NCI-H446 (cell line): ENCODE measurements around the gene HOXA13.
A peak's percentile ranks its signal among the peaks of the same experiment; 100 is the strongest.

Experiments
- DNase-seq, 2 experiments: peaks; one replicate each; lab custom pipeline; 2025; lab: John Stamatoyannopoulos, UW

HOXA13 gene

DNA sequence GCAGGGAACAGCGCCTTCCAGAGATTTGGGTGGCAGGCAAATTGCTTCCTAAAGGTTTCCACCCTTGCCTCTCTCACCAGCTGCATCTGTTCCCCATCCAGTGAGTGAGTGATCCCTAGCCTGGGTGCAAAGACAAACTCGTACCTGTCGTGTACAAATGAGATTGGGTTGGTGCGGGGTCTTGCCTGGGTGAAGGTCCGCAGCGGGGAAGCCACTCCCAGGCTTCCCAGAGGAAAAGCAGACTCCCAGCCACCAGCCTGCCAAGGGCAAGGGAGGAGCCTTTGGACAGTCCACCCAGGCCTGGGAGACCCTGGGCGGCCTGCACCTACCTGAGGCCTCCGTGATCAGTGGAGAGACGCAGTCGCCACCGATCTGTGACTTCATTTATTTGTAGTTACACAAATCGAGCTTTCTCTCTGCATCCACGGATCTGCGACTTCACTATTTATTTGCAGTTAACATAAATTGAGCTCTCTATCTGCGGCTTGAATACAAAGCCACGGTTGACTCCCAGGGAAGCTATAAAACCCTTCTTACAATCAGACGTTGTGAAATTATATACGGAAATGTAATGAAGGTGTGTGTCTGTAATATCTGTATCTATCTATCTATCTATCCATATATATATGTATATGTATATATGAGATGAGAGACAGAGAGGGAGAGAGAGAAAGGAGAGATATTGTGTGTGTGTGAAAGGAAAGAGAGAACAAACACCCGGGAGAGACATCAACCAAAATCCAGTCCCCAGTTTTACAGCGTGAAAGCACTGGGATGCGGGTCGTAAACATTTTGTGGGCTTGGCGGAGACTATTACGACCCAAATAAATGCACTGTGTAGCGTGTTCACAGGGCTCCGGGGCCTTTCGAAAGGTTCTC is 40.4 kb downstream of the HOXA13 start:
- DNase-seq = no peak

DNA sequence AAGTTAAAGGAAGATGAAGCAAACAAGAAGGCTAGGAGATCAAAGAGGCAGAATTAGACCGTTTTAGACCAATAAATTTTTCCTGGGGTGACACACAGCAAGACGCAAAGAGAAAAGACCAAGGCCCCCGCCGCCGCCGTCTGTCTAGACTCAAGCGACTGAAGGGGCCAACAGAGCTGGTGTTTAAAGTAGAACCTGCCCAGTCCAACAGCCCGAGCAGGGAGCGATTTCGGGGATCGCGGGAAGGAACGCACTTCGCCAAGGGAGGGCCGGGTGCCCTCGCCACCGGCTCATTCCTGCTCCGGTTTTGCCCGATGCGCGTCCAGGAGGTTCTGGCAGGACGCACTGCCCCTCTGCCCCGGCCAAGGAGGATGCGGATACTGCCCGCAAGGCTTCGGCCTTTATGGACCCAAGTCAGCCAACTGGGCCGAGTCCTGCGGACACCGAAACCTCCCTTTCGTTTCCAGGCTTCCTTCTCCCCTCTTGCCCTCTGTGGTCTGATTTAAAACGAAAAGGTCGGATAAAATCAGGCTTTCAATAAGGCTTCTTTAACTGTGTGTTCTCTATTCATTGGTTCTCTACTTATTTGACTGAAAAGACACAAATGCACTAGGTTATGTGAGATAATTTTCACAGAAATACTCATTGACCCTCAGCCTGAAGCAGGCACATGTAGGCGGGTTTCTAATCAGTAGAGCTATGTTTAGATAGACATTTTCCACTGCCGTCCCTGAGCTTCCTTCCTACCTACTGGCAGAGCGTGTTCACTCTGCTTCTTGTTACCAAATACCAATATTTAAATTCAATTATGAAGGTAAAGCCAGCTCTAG is 41.2 kb downstream of the HOXA13 start:
- DNase-seq = no peak

- no peak for DNase-seq
Observed at GRCh38 chr7:27157702-27158431, 42.0 kb downstream of the HOXA13 start.

DNA sequence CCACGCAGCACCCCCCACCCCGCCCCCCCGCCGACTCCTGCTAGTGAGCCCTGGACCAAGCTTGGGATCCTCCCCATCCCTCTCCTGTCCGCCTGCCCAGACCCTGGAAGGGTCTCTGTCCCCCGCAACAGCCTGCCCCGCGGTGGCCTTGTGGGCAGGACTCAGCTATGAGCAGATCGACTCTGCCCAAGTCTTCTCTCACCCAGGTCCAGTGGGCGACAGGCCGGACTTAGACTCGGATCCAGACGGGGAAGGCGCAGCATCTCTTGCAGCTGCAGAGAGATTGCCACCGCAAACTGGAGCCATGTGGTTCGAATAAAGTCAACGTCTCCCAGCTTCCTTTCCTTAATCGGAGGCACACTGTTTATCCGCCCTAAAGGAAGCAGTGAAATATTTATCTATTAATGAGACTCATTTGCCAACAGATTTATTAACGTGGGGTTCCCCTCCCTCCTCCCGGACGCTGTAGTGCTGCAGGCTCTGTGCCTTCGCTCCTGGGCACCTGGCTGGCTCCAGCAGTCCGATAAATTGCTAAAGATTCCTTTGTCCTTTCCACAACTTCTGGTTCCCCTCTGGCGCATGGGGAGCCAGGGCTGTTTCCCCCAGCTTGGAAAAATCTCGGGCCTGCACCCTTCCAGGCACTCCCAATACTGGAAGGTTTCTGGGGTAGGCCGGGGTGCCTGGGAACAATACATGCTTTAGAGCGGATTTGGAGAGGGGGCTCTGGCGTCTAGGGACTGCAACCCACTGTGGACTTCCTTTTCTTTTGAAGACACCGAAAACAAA is 42.8 kb downstream of the HOXA13 start:
- DNase-seq = no peak

DNA sequence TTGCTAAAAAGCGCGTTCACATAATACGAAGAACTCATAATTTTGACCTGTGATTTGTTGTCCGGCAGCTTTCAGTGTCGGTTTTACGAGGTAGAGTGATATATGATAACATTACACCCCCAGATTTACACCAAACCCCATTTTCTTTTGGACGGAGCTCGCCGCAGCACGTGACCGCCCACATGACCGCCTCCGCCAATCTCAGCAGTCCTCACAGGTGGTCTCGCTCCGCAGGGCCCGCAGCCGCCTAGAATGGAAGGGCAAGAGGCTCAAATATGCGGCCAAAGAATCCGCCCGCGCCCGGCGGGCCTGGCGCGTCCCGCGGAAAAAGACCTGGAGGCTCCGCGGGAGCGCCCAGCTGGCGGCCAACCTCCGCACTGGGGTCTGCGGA is 43.4 kb downstream of the HOXA13 start, which contains the start of gene HOXA7:
HOXA7 (minus strand) TSS at position 168 of the 391 bp plus-strand sequence; CDS start at position 38, 130 bp downstream.
- peak; percentile 45 to 75 for DNase-seq

GRCh38 chr7:27155816-27156507 is 43.9 kb downstream of the HOXA13 start:
- peak in 1 of 2 experiments; percentile 36 for DNase-seq

GRCh38 chr7:27154901-27155815 is 44.7 kb downstream of the HOXA13 start:
- no peak for DNase-seq

DNA sequence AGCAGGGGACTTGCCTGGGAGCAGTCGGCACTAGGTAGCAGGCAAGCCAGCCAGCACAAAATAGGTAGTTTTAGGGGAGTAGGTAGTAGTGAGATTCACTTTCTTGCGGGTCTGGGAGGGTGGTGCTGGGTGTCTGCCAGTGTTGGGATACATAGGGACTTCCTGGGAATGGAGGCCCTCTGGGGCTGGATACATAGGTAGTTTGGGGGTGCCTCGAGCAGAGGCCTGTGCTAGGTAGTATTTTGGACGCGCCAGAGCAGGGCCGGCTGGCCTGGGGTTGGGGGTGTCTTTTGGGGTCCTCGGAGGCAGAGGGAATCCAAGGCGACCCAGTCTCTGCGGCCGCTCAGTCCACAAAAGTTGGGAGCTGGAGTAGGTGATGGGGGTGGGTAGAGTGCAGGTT is 45.5 kb downstream of the HOXA13 start:
- DNase-seq = no peak

DNA sequence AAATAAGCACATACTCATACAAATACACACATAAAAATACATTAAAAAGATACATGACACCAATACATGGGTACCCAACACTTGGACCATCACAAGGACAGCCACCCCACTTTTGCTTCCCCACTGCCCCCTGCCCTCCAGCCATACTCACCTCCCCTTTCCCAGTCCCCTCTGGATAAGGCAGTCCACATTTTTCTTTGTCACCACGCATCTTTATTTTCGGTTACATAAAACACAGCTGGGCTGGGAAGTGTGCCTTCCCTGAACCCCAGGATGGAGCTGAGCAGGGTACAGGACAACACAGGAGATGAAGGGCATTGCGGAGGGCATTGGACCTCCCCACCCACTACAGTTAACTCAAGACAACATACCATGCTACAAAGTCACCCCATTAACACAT is 46.4 kb downstream of the HOXA13 start:
- DNase-seq = no peak

DNA sequence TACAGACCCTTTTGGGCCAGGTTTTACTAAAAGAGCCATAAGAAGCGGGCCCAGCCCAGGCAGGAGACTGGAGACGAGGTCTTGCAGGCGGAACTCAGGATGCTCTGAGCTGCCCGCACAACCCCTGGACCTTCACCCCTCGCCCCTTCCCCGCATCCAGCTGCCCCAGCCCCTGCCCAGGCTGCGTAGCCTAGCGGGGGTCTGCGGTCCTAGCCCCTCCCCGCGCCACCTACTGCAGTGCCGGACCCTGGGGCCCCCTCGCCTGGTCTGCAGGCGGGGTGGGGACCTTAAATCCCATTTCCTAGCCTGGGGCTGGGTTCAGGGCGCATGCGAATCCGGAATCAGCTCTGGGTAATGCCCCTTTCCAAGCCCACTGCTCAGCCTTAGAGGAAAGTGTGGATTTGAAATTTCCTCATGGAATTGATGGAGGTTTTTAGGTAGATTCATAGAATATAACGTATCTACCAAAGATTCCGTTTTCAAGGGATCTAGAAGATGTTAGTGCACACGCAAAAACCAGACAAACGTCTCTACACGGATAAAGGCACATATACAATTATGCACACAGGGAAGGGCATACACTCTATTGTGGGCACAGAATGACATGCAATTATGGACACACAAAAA is 47.0 kb downstream of the HOXA13 start:
- DNase-seq = no peak

GRCh38 chr7:27151931-27152815 is 47.7 kb downstream of the HOXA13 start, which contains the start of gene HOXA3:
Gene HOXA3, minus strand, starts transcription at chr7:27152583. Its CDS starts 41,943 bp downstream, at chr7:27110640.
- DNase-seq = no peak

DNA sequence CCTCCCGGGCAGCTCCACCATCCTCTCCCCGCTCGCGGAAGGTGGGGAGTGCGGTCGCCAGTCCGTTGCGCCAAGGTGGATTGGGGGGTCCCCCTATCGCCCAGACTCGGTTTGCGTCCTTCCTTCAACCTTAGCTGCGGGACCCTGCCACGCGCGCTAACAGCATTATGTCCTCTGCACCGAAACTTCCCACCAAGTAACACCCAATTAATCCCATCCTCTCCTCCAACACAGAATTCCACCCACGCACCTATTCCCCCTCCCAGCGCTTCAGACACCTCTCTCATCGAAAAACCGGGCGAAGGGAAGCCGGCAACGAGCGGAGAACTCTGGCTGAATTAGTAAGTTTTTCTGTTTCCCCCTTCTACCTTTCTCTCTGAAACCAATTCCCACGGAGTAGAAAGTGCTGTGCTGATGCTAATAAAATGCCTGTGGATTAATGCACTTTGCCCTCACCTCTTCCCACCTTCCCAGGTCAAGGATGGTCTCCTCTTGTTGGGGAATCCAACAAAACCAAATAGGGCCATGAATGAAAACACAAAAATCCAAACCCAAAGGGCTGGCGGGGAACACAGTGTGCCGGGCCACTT is 48.5 kb downstream of the HOXA13 start:
- DNase-seq = no peak

DNA sequence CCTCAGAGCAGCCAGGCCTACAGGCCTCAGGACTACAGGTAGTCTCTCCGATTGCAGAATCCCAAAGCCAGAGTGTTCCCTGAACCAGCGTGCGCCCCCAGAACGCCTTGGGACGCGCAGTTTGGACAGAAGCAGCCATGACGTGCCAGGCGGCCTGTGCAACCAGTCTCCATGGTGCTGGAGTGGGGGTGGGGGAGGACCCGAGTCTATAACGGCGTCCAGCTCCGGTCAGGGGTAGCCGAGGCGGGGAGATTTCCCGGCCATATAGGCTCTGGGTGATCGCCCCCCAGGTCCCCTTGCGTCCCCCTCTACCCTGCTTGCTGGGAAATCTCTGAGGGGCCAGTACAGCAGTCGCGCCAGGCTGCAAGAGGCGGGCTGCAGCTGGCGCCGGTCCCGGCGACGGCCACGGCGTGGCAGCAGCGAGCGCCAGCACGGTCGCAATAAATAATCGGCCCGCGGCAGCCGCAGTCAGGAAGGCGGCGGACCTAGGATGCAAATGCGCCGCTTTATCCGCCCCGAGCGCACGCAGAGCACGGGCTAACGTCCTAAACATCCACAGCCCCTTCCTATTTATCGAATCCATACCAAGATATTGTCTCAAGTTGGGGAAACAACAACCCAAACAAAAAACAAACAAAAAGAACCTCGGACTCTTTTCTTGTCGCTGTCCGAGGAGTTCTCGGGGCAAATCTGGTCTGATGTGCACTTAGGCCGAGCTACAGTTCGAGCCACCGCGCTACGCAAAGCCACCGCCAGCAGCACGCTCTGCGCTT is 49.1 kb downstream of the HOXA13 start:
- DNase-seq = peak; percentile 81 to 89

DNA sequence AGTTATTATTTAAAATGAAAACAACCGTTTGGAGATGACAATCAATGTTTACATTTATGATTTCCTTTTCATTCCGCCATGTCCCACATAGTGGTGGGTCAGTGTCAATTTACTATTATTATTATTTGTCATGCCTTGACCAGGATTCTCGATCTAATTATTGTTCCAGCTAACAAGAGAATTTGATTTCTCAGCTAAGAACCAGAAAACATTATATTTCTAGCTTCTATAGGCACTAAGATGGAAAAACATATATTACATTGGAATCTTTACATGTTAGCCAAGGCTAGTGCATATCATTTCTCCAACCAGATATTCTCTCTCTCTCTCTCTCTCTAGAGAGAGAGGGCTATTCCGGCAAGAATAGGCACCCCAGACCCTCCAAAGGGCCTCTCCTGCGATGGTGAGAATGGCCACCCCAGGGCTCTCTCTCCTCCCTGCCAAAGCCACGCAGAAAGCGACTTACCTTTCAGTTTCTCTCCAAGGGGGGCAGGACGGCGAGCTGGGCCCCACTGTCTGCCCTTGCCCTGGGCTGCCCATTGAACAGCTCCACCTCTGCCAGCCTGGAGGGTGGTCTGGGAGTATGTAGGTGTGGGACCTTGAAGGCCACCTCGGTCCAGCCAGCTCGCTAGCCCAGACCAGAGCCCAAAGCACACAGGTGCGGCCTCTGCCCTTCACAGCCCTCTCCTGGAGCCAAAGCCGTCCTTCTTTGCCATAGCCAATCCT is 49.9 kb downstream of the HOXA13 start:
- no peak for DNase-seq

DNA sequence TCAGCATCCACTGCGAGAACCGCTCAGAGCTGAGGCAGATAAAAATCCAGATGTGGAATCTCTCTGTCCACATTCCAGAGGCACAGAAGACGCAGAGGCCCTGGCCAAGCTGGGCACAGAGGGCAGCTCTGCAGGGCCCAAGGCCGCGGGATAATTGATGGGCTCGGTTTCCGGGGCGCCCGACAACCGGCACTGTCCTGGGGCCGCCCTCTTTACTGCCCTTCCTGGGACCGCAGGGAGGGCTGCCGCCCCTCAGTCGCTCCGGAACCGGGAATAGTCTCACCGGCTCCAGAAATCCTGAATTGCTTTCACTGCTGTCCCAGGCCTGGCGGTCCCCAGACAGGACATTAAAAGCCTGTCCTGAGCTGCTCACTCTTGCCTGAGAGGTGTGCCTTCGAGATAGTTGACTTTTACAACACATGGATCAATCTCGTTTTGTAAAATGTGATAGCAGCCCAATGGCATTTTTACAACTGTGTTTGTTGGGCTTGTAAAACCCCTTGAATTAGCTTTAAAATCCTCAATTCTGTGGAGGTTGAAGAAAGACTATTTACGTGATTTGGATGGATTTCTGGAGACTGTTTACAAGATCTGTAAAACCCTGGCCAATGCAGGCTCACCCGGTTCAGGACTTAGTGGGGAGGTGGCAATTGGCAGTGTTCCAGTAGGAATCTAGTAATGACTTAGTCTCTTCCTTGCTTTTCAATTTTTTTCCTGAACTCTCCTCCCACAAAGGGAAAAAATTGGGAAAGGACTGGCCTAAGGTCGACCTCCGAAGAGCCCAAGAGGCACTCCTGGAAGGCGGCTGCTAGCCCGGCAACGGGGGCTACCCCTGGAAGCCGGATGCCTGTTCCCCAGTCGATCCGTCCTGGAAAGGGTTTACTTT is 50.9 kb downstream of the HOXA13 start:
- peak in 1 of 2 experiments; percentile 39 for DNase-seq
